Measurements from ENCODE around the gene MDM4.

DNA sequence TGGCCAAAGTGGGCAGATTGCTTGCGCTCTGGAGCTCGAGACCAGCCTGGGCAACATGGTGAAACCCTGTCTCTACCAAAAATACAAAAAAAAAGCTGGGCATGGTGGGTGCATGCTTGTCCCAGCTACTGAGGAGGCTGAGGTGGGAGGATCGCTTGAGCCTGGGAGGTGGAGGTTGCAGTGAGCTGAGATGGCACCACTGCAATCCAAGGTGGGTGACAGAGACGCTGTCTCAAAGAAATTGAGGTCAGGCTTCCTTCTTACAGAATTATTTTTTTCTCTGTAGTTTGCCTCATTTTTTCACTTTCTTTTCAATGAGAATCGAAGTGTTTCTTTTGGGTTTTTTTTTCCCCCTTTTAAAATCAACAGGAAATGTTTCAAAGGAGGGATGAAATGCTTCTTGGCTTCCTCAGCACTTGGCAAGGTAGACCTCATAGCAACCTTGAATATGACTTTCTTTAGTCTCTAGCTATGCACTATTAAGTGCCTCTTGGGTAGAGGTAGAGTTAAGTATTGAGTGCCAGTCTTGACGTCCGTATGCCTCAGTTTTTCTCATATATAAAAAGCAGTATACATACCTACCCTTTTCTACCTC lies 40.3 kb downstream of the MDM4 start:
- TF ChIP-seq, protein P1, sequence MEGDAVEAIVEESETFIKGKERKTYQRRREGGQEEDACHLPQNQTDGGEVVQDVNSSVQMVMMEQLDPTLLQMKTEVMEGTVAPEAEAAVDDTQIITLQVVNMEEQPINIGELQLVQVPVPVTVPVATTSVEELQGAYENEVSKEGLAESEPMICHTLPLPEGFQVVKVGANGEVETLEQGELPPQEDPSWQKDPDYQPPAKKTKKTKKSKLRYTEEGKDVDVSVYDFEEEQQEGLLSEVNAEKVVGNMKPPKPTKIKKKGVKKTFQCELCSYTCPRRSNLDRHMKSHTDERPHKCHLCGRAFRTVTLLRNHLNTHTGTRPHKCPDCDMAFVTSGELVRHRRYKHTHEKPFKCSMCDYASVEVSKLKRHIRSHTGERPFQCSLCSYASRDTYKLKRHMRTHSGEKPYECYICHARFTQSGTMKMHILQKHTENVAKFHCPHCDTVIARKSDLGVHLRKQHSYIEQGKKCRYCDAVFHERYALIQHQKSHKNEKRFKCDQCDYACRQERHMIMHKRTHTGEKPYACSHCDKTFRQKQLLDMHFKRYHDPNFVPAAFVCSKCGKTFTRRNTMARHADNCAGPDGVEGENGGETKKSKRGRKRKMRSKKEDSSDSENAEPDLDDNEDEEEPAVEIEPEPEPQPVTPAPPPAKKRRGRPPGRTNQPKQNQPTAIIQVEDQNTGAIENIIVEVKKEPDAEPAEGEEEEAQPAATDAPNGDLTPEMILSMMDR (IDR thresholded peaks at IDR 0.05), result no peak
- no peak for TF ChIP-seq POLR2A (IDR thresholded peaks at IDR 0.05)
